Measurements from ENCODE around the gene PDLIM1.

GRCh38 chr10:95273393-95274312 lies 17.1 kb downstream of the PDLIM1 start:
- TF ChIP-seq CTCF (IDR thresholded peaks at IDR 0.05 in 8 of 11, conservative IDR thresholded peaks at IDR 0.05 in 3 of 11) (no peak), POLR2A (IDR thresholded peaks at IDR 0.05) (no peak), POLR2AphosphoS5 (IDR thresholded peaks at IDR 0.05) (peak in 1 of 3 donors; percentile 81)
